ENCODE data around the gene FOXQ1.
"Not testable (repeated sequence)": the region's sequence is repeated elsewhere in the genome, so short reads cannot be mapped to it uniquely, and the experiment has no call there.

- not testable (repeated sequence) for TF ChIP-seq CTCF, POLR2A (IDR thresholded peaks at IDR 0.05)
Measured at GRCh38 chr6:1361717-1362116, 49.8 kb downstream of the FOXQ1 start.
